ENCODE data around the gene NAALADL2.

NAALADL2 gene

DNA sequence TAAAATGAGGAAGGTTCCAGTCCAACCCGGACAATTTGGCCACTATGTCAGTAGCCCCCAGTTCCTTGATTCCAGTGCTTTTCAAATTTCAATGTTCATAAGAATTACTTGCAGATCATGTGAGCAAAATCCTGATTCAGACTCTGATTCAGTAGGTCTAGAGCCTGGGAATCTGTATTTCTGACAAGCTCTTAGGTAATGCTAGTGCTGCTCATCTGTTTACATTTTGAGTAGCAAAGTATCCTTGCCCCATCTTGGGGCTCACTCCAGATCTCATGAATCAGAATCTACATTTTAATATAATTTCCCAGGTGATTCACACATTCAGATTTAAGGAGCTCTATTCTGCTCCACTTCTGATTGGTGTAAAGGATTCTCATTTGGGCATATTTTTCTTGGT, 142.0 kb downstream of the NAALADL2 start:
- DNase-seq = no peak

- DNase-seq = no peak
Observed at GRCh38 chr3:175002732-175003143, 143.6 kb downstream of the NAALADL2 start.

DNA sequence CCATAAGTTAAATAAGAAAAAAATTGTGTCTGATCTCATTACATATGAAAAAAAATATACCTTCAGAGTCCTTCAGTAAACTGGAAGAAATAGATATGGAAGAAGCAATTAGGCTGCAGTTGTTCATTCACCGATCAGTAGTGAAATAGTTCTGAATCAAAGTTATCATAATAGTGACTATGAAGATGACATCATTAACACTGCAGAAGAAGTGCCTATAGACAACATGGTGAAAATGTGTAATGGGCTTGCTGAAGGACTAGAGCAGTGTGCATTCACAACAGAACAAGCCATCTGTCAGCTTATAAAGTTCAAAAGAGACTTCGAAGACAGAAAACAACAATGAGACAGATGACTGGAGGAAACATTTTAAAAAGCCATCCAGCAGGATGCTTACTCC, 144.5 kb downstream of the NAALADL2 start:
- DNase-seq = no peak

GRCh38 chr3:175005193-175005592, 146.1 kb downstream of the NAALADL2 start:
- DNase-seq = no peak

GRCh38 chr3:175005881-175006280, 146.7 kb downstream of the NAALADL2 start:
- DNase-seq = no peak

DNA sequence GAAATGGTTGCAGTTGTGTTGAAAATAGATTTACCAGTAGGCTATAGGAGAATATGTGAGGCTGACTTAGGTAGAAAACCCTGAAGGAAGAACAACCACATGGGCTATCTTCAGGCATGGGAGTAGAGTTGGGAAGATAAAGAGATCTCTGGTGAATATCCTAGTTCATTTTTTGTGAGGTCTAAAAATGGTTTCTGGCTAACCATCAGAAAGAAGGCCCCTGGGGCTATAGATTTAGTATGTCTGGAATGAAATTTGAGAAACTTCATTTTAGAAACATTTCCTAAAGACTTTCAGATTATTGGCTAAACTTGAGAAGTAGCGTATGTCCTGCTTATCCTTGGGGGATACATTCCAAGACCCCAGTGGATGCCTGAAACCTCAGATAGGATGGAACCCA, 148.2 kb downstream of the NAALADL2 start:
- no peak for DNase-seq

- no peak for DNase-seq
Observed at GRCh38 chr3:175009295-175009694, 150.2 kb downstream of the NAALADL2 start.

DNA sequence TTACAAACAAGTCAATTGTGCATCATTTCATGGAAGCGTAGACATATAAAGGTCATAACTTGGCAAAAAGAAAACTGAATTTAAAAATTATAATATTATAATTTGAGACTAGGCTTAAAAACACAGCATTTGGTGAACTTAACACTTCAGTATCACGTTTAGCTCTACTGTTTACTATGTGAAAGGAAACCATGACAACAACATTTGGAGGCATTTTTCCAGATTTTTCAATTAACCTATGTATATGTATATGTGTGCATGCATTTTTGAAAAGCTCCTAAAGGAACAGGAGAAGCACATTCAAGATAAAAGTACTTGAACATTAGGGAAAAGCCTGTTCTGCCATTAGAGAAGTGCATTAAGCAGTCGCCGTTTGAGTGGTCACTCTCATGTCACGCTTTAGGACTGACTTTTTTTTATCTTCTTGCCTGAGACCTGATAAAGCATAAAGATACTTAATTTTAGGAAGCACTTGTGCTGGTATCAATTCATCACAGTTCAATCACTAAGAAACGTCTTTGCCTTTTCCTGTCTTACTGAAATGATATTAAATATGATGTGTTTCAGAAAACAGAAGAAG, 156.0 kb downstream of the NAALADL2 start:
- no peak for DNase-seq

DNA sequence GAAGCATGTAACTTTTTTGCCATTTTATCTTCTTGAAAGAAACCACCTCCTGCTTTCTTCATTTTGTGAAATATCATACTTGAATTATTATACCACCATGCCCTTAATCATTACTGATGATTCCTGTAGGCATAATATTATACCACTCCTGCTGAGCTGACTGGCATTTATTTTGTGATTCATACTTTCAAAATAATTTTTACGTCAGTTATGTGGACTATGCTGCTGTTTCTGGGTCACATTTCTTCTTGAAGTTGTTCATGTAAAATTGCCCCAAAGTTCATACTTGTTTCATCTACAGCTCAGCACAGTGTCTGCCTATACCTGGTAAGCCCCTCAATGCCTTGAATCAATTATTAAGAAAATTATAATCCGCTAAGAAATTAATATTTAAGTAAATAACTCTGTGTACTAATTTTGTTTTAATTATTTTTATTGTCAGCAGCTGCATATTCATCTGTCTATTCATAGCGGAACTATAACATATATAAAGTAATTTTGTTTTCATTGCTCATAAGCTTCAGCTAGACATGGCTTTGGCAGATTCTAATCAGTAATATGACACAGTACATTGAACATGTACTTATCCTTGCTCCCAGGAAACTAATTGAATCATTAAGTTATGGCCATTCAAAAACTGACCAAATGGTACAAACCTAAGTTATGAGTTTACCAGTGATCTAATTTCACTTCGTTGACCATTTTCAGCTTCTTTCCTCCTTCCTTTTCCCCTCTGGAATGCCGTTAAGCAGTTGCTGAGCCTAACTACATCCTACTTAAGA, 160.0 kb downstream of the NAALADL2 start:
- DNase-seq = no peak

GRCh38 chr3:175020101-175020500, 161.0 kb downstream of the NAALADL2 start:
- DNase-seq = no peak

DNA sequence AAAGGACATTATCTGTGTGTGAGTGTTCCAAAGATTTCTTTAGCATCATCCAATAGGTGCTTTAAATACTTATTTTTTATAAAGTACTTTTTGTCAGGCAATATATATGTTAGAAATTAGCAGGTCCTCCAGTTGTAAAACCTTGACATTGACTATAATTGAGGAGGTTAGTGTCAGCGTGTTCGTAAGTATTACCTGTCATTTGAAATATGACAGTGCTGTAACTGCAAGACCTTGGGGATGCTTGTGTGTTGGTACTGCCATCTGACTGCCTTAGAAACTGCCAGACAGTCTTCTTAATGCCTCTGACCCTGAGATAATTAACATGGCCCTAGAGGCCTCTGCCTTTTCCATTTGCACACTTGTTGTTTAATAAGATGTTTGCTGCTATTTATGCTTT, 170.7 kb downstream of the NAALADL2 start:
- no peak for DNase-seq

DNA sequence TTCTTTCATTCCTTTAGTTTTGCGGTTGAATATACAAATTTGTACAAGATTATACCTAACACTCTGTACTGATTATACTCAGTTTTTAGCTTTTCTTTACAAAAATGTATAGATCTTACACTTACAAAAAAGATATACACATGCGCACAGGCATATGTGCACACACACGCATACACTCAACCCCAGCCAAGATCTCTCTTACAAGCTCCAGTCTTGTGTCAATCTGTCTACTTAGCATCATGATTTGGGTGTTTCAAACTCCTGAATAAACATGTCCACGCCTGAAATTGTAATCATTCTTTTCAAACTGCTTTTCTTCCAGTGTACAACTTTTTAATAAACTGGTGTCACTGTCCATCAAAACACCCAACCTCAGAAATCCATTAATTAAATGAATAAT, 180.7 kb downstream of the NAALADL2 start:
- DNase-seq = no peak

DNA sequence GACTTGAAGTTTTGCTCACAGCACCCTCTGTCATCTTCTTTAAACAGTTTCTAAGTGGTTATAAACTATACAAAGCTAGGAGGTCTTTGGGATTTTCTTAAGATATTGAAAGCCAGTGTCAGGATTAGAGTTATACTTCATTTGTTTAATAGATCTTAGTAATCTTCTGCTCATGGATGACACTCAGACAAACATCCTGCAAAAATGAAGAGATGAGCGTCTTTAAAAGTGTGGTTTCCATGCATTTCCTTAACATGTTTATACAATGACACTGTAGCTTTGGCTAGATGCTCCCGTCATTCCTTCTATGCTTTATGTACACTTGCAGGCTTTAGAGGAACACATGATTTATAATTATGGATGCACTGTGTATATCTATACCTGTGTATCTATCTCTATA, 182.2 kb downstream of the NAALADL2 start:
- DNase-seq = no peak

- no peak for DNase-seq
Observed at GRCh38 chr3:175046601-175047000, 187.5 kb downstream of the NAALADL2 start.

DNA sequence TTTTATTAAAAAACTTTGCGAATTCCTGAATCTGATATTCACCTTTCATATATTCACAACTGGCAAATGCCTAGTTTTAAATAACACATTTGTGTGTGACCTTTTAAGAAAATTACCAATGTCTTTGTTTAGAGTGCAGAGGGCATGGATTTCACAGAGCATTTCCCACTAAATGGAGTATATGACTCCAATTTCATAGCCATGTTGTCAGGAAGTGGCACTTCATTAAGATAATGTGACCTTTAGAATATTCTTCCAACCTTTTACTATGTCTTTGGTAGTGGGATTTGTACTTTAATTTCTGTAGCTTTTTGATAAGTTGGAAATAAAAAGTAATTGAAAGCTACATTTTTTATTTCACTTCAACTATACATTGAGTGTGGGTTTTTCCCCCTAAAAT, 188.7 kb downstream of the NAALADL2 start:
- no peak for DNase-seq

- no peak for DNase-seq
Observed at GRCh38 chr3:175057401-175057800, 198.3 kb downstream of the NAALADL2 start.

DNA sequence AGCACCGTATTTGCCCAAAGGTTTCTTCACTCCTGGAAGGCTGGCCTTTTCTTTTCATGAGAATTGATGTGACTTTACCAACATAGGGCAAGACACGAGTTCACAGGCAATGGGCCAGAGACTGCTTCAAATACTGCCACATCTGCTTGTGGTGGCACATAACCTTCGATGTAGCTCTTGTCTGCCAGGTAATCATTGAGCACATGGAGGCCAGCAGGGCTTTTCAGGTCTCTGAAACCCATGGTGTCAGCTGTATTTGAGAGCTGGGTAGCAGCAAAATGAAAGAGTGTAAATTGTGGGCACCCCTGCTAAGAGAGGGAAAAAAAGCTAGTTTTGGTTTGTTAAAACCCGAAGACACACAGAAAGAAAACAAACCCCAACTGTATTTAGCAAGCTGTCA, 200.7 kb downstream of the NAALADL2 start:
- no peak for DNase-seq

- no peak for DNase-seq
Observed at GRCh38 chr3:175065497-175065896, 206.4 kb downstream of the NAALADL2 start.

- DNase-seq = no peak
Observed at GRCh38 chr3:175066617-175067415, 207.7 kb downstream of the NAALADL2 start.

- no peak for DNase-seq
Observed at GRCh38 chr3:175068587-175068986, 209.5 kb downstream of the NAALADL2 start.

DNA sequence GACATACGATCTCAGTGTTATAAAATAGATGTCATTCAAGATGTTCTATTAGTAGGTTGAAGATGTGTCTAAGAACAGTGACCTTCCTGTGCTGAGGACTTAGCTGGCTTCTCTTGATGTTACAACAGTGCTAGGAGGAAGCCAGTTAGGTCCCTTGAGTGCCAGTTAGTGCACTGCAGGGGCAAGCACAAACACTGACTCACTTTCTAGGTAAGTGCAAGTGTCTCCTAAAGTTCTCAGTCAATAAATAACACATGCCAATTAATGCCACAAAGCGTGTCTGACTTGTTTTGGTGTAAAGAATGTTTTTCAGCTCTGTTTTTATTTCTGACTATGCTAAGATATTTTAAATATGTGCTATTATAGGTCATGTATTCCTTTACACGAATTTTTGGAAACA, 211.8 kb downstream of the NAALADL2 start:
- DNase-seq = no peak

GRCh38 chr3:175073219-175073905, 214.2 kb downstream of the NAALADL2 start:
- no peak for DNase-seq

DNA sequence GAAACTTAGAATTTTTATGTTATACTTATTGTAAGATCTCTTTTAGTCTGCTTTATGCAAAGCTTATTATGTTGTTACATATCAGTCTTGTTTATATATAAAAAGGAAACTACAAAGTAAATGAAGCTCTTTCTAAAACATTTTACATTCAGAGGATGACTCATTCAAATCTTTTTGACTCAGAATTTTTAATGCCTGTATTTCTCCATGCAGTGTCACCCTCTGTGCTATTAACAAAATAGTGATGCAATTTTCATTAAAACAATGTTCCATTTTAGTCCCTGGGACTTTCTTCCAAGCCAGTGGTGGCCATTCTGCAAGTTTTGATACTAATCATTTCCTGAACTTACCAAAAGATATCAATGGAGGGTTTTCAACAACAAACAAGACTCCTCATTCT, 216.1 kb downstream of the NAALADL2 start:
- DNase-seq = no peak
